Dedifferentiated amniotic fluid mesenchymal stem cell (primary cell): ENCODE results near the gene SECISBP2.
"Not testable (repeated sequence)": the region's sequence is repeated elsewhere in the genome, so short reads cannot be mapped to it uniquely, and the experiment has no call there.

Source experiments
- DNase-seq: peaks from one replicate; pipeline ENCODE4 v3.0.0-alpha.2; 2016; ENCODE audit errors: extremely low spot score

The SECISBP2 gene

GRCh38 chr9:89318123-89319014 lies at the start of gene SECISBP2:
Gene SECISBP2, plus strand, starts transcription at chr9:89318500. Its CDS starts 77 bp downstream, at chr9:89318577.
- DNase-seq, result peak; percentile 99

GRCh38 chr9:89273528-89274279 lies 44.6 kb upstream of the SECISBP2 start:
- DNase-seq, result no peak

GRCh38 chr9:89274838-89275237 lies 43.5 kb upstream of the SECISBP2 start:
- DNase-seq, result no peak

GRCh38 chr9:89276040-89276439 lies 42.3 kb upstream of the SECISBP2 start:
- DNase-seq, result not testable (repeated sequence)

GRCh38 chr9:89277043-89277442 lies 41.3 kb upstream of the SECISBP2 start:
- no peak for DNase-seq

- peak; percentile 24 for DNase-seq
Measured at GRCh38 chr9:89277454-89277853, 40.8 kb upstream of the SECISBP2 start.

GRCh38 chr9:89278551-89278950 lies 39.7 kb upstream of the SECISBP2 start:
- no peak for DNase-seq

- DNase-seq, result peak; percentile 60
Measured at GRCh38 chr9:89278997-89279739, 39.1 kb upstream of the SECISBP2 start.

GRCh38 chr9:89281106-89281505 lies 37.2 kb upstream of the SECISBP2 start:
- no peak for DNase-seq

- DNase-seq, result not testable (repeated sequence)
Measured at GRCh38 chr9:89282248-89282968, 35.9 kb upstream of the SECISBP2 start.

- no peak for DNase-seq
Measured at GRCh38 chr9:89284076-89284475, 34.2 kb upstream of the SECISBP2 start.

- DNase-seq, result no peak
Measured at GRCh38 chr9:89291741-89292140, 26.6 kb upstream of the SECISBP2 start.

- DNase-seq, result no peak
Measured at GRCh38 chr9:89293014-89293413, 25.3 kb upstream of the SECISBP2 start.

GRCh38 chr9:89295400-89295799 lies 22.9 kb upstream of the SECISBP2 start:
- DNase-seq, result no peak

- not testable (repeated sequence) for DNase-seq
Measured at GRCh38 chr9:89301996-89302395, 16.3 kb upstream of the SECISBP2 start.

- no peak for DNase-seq
Measured at GRCh38 chr9:89304020-89304833, 14.1 kb upstream of the SECISBP2 start.

GRCh38 chr9:89304834-89305188 lies 13.5 kb upstream of the SECISBP2 start:
- DNase-seq, result no peak

- DNase-seq, result no peak
Measured at GRCh38 chr9:89305868-89306267, 12.4 kb upstream of the SECISBP2 start.

GRCh38 chr9:89309166-89309565 lies 9.1 kb upstream of the SECISBP2 start:
- no peak for DNase-seq

GRCh38 chr9:89309608-89310474 lies 8.5 kb upstream of the SECISBP2 start:
- DNase-seq, result no peak
